ENCODE results near the gene PDCD11.
"Not testable (repeated sequence)": the region's sequence is repeated elsewhere in the genome, so short reads cannot be mapped to it uniquely, and the experiment has no call there.

The PDCD11 gene

DNA sequence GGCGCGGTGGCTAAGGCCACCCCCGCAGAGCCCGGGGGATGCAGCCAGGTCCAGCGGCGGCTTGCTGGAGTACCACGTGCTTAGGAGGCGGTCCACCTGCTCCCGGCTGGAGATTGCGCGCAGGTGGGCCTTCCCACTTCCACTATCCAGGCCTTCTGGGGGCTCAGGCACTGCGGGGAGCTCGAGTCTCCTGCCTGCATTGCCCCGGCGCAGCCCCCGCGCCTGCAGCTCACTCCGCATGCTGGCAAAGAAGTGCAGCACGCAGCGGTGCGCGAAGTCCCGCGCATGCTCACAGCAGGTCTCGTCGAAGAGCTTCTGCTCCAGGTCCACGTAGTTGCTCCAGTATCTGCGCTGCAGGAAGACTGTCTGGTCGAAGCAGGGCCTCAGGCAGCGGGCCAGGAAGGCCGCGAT, 76.8 kb downstream of the PDCD11 start:
- Mint-ChIP-seq H3K9me3 (no peaks in the 10 kb centered on the region), H3K27ac (ENCODE audit: low read depth) (no peak overlapping the region), H3K36me3 (ENCODE audit: insufficient read depth) (peaks cover 2% of the 10 kb centered on the region), H3K27me3 (no peaks in the 10 kb centered on the region), H3K4me1 (peaks cover 31% of the 10 kb centered on the region), H3K4me3 (no peak overlapping the region)
- ATAC-seq (replicated peaks; ENCODE audit: extremely low read depth, poor library complexity, severe bottlenecking) (no peak), DNase-seq (ENCODE audit: low spot score in 2 of 2) (no peak)

DNA sequence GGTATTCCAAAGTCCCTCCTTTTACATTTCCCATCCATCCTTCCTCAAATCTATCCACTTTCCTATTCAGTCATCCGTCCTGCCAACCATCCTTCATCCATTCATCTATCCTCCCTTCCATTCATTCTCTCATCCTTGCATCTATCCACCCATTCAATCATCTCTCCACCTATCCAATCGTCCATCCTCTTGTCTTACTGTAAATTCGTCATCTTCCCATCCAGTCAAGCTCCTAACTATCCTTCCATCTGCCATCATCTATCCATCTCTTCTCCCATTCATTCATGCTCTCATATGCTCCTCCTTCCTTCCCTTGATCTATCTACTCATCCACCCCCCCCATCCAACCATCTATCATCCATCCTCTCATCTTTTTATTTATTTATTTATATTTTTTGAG, 77.7 kb downstream of the PDCD11 start:
- no peak for ATAC-seq (replicated peaks; ENCODE audit: extremely low read depth, poor library complexity, severe bottlenecking)
- Mint-ChIP-seq H3K27ac (ENCODE audit: low read depth) (no peak overlapping the region), H3K4me1 (peaks cover 31% of the 10 kb centered on the region), H3K9me3 (no peaks in the 10 kb centered on the region), H3K4me3 (no peak overlapping the region), H3K27me3 (no peaks in the 10 kb centered on the region), H3K36me3 (ENCODE audit: insufficient read depth) (peaks cover 2% of the 10 kb centered on the region)
- no peak for DNase-seq (ENCODE audit: low spot score in 2 of 2)

DNA sequence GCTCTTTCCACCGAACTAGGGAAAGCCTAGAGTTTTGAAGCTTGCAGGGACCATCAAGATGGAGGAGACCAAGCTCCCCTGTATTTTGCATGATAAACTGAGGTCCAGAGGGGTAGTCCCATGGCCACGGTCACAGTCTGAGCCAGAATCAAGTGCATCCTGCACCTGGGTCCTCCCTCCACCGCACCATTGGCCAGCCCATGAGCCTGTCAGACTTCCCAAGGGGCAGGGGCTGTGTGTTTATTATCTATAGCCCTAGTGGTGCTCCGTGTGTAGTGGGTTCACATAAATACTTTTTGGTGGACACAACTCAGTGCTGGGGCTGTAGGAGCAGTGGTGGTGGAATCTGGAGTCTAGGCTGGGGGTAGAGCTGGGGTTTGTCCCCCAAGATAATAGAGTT, 79.0 kb downstream of the PDCD11 start:
- Mint-ChIP-seq H3K4me1 (peaks cover 17% of the 10 kb centered on the region), H3K9me3 (no peaks in the 10 kb centered on the region), H3K27ac (ENCODE audit: low read depth) (no peak overlapping the region), H3K27me3 (no peaks in the 10 kb centered on the region), H3K36me3 (ENCODE audit: insufficient read depth) (peaks cover 2% of the 10 kb centered on the region), H3K4me3 (no peak overlapping the region)
- DNase-seq (ENCODE audit: low spot score in 2 of 2) (no peak), ATAC-seq (replicated peaks; ENCODE audit: extremely low read depth, poor library complexity, severe bottlenecking) (no peak)

DNA sequence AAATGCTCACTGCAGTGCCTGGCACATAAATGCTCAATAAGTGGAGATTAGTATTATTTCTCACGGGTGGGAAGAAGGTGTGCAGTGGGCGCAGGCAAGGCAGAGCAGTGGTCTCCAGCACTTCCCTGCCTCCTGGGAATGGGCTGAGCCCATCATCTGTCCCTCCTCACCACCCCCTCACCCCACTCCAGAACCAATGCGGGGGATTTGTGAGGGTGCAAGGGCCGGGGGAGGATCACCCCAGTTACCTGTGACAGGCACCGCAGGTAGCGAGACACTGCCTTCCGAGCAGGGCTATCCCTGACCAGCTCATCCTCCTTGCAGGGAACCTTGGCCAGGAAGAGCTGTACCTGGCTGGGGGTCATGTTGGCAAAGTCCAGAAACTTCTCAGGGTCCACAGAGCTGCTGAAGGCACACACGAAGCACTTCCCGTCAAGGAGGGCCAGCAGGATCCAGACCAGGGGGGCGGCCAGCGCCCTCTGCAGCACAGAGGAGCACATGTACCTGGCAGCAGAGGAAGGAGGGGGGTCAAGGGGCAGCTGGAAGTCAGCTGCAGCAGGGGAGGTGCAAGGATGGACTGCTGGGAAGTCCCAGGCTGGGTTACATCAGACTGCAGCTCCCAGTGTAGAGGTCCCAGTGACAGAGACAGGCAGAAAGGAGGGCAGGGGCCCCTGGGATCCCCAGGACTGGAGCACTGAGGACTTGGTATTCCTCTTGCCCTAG, 79.8 kb downstream of the PDCD11 start:
- Mint-ChIP-seq H3K9me3 (no peaks in the 10 kb centered on the region), H3K4me1 (peaks cover 10% of the 10 kb centered on the region), H3K4me3 (no peak overlapping the region), H3K27ac (ENCODE audit: low read depth) (no peak overlapping the region), H3K36me3 (ENCODE audit: insufficient read depth) (no peaks in the 10 kb centered on the region), H3K27me3 (no peaks in the 10 kb centered on the region)
- DNase-seq (ENCODE audit: low spot score in 2 of 2) (no peak), ATAC-seq (replicated peaks; ENCODE audit: extremely low read depth, poor library complexity, severe bottlenecking) (no peak)

DNA sequence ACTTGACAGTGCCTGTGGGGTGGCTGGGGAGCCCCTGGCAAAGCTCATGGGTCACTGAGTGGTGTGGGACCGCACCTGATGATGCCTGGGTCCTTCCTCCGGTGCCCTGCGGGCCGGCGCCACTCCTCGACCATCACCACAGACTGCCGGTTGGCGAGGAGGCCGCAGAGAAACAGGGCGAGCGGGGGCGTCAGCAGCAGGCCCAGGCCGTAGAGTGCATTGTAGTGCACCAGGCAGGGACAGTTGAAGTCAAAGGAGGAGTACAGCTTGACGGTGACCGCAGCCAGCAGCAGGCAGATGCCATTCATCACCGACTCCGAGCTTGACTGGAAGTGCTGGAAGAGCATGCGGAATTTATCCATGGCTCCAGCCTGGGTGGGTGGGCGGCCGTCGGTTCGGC, 82.2 kb downstream of the PDCD11 start:
- no peak for DNase-seq (ENCODE audit: low spot score in 2 of 2)

DNA sequence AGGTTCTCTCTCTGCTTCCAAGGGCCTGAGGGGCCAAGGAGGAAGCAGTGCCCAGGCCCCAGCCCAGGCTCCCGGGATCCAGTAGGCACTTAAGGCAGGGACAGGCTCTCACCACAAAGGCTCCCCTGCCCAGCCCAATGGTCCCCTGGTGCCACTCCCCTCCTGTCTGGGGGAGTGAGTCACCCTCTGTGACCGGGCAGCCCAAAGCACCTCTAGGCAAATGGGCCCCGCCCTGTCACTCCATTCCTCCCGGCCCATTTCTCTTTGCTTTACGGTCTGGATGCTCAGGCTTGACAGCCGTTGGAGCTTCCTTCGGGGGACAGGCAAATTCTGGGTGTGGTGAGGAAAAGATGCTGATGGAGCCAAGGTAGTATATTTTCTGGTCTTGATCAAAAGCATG, 82.7 kb downstream of the PDCD11 start, which contains the start of gene CALHM3:
TSS of gene CALHM3 (minus strand) at position 106 of the 400 bp plus-strand sequence. CDS start 208 bp downstream, outside the sequence.
- H3K4me1 Mint-ChIP-seq = peaks cover 7% of the 10 kb centered on the region
- no peak for ATAC-seq (replicated peaks; ENCODE audit: extremely low read depth, poor library complexity, severe bottlenecking)
- H3K4me3 Mint-ChIP-seq = no peak within 1 kb of the TSS
- no peaks in the 10 kb centered on the region for H3K27me3 Mint-ChIP-seq
- no peak within 1 kb of the TSS for H3K27ac Mint-ChIP-seq (ENCODE audit: low read depth)
- no peaks in the 10 kb centered on the region for H3K36me3 Mint-ChIP-seq (ENCODE audit: insufficient read depth)
- no peak for DNase-seq (ENCODE audit: low spot score in 2 of 2)
- H3K9me3 Mint-ChIP-seq = no peaks in the 10 kb centered on the region

More for the DNA sequence above, 82.2 kb downstream of the PDCD11 start:
- Mint-ChIP-seq H3K27me3 (no peaks in the 10 kb centered on the region), H3K4me1 (peaks cover 7% of the 10 kb centered on the region), H3K4me3 (no peak overlapping the region), H3K36me3 (ENCODE audit: insufficient read depth) (no peaks in the 10 kb centered on the region), H3K9me3 (no peaks in the 10 kb centered on the region), H3K27ac (ENCODE audit: low read depth) (no peak overlapping the region)
- no peak for ATAC-seq (replicated peaks; ENCODE audit: extremely low read depth, poor library complexity, severe bottlenecking)

DNA sequence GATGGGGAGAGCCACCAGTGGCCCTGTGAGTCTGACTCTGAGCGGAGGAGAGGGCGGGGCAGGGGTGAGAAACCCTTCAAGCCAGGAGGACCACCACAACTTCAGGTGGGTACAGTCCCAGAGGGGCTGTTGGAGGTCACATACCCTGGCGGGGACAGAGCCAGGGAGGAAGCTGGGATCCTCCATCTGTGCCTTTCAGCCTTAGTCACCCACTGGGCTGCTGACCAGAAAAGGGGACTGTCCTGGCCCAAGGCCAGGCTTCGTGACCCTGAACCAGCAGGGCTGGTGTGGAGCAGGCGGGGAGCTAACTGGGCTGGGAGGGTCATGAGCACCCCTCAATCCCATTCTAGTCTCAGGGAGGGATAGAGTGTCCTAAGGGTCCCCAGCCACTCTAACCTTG, 84.1 kb downstream of the PDCD11 start:
- no peaks in the 10 kb centered on the region for H3K36me3 Mint-ChIP-seq (ENCODE audit: insufficient read depth)
- no peak overlapping the region for H3K4me3 Mint-ChIP-seq
- ATAC-seq (replicated peaks; ENCODE audit: extremely low read depth, poor library complexity, severe bottlenecking) (no peak), DNase-seq (ENCODE audit: low spot score in 2 of 2) (no peak)
- H3K27me3 Mint-ChIP-seq = no peaks in the 10 kb centered on the region
- H3K27ac Mint-ChIP-seq (ENCODE audit: low read depth) = no peak overlapping the region
- peaks cover 7% of the 10 kb centered on the region for H3K4me1 Mint-ChIP-seq
- H3K9me3 Mint-ChIP-seq = no peaks in the 10 kb centered on the region

DNA sequence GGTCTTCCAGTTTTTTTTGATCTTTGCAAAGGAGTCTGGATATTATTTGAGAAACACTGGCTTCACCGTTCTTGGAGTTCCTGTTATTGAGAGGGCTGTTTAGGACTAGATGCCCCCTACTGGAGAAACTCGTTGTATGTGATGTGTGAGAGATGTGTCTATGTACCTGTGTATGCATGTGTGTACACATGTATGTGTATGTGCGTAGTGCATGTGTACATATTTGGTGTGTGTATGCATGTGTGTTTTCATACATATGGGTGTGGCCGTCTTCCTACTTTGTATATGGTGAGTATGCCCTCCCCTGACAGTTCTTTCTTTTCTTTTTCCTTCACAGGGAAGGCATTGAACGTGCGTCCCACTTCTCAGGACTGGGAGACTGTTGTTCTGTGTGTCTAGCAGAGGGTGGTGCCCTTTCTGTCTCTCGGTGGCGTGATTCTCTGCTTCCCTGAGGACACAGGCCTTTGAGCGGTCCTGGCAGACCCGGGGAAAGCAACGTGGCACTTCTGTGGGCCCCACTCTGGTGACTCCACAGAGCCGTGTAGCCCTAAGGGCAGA, 85.6 kb downstream of the PDCD11 start:
- Mint-ChIP-seq H3K27ac (ENCODE audit: low read depth) (no peak overlapping the region), H3K9me3 (no peaks in the 10 kb centered on the region), H3K4me3 (no peak overlapping the region), H3K27me3 (no peaks in the 10 kb centered on the region), H3K36me3 (ENCODE audit: insufficient read depth) (no peaks in the 10 kb centered on the region), H3K4me1 (peaks cover 7% of the 10 kb centered on the region)
- peak; percentile 67 for ATAC-seq (replicated peaks; ENCODE audit: extremely low read depth, poor library complexity, severe bottlenecking)
- DNase-seq (ENCODE audit: low spot score in 2 of 2) = peak in 1 of 2 donors; percentile 24

DNA sequence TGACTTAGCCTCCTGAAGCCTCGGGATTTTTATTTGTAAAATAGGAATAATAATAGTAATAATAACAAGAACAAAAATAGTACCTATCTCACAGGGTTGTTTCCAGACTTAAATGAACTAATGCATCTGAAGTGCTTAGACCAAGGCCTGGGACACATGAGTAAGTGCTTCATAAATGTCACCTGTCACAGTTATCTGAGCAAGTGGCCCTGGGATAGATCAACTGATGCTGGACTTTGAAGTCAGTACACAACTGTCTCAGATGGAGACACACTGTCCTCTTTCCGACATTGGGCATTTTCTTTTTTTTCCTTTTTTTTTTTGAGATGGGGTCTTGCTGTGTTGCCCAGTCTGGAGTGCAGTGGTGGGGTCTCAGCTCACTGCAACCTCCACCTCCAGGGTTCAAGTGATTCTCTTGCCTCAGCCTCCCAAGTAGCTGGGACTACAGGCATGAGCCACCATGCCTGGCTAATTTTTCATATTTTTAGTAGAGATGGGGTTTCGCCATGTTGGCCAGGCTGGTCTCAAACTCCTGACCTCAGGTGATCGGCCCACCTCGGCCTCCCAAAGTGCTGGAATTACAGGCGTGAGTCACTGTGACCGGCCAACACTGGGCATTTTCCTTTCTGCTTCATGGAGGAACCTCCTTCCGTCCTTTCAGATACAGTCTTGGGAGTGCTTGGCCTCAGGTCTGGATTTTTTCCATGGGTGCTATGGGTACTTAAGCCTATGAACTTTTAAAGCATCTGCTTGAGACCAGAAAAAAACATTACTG, 90.4 kb downstream of the PDCD11 start:
- H3K4me3 Mint-ChIP-seq; ATAC-seq (replicated peaks; ENCODE audit: extremely low read depth, poor library complexity, severe bottlenecking); H3K36me3 Mint-ChIP-seq (ENCODE audit: insufficient read depth); H3K27ac Mint-ChIP-seq (ENCODE audit: low read depth); H3K9me3 Mint-ChIP-seq; DNase-seq (ENCODE audit: low spot score in 2 of 2); H3K27me3 Mint-ChIP-seq: not testable (repeated sequence)
- peaks cover 15% of the 10 kb centered on the region for H3K4me1 Mint-ChIP-seq

DNA sequence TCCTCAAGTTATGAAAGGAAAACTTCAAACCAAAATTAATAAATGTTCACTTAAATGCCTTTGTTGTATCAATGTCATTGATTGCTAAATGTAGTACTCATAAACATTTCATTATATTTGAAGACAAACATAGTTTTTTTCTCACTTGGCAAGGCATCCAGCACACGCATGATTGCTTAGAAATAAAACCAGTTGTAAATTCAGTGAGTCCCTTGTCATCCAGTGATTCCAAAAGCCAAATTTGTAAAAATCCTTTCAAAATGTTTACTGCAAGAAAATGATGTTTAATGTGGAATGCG, 90.9 kb downstream of the PDCD11 start:
- Mint-ChIP-seq H3K9me3 (no peaks in the 10 kb centered on the region), H3K4me3 (no peak overlapping the region), H3K4me1 (peaks cover 13% of the 10 kb centered on the region), H3K36me3 (ENCODE audit: insufficient read depth) (peaks cover 3% of the 10 kb centered on the region), H3K27ac (ENCODE audit: low read depth) (no peak overlapping the region), H3K27me3 (peaks cover 11% of the 10 kb centered on the region)
- no peak for ATAC-seq (replicated peaks; ENCODE audit: extremely low read depth, poor library complexity, severe bottlenecking)
- no peak for DNase-seq (ENCODE audit: low spot score in 2 of 2)

DNA sequence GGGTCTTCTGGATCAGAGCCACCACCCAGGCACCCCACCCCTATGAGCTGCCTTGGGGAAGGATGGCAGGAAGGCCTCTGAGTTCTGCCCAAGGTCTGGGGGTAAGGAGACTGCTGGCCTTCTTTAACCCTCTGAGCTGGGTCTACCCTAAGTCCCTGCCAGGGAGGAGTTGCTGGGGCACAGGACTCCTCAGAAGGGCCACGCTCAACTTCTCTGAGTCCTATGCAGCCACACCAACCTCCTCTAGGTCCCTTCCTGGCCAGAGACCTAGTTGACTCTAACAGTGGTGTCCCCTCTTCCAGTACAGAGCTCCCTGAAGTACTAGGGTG, 94.5 kb downstream of the PDCD11 start:
- Mint-ChIP-seq H3K4me1 (peaks cover 20% of the 10 kb centered on the region), H3K27ac (ENCODE audit: low read depth) (no peak overlapping the region), H3K36me3 (ENCODE audit: insufficient read depth) (peaks cover 3% of the 10 kb centered on the region), H3K4me3 (no peak overlapping the region), H3K9me3 (no peaks in the 10 kb centered on the region), H3K27me3 (peaks cover 42% of the 10 kb centered on the region)
- DNase-seq (ENCODE audit: low spot score in 2 of 2) (no peak), ATAC-seq (replicated peaks; ENCODE audit: extremely low read depth, poor library complexity, severe bottlenecking) (peak; percentile 27)

DNA sequence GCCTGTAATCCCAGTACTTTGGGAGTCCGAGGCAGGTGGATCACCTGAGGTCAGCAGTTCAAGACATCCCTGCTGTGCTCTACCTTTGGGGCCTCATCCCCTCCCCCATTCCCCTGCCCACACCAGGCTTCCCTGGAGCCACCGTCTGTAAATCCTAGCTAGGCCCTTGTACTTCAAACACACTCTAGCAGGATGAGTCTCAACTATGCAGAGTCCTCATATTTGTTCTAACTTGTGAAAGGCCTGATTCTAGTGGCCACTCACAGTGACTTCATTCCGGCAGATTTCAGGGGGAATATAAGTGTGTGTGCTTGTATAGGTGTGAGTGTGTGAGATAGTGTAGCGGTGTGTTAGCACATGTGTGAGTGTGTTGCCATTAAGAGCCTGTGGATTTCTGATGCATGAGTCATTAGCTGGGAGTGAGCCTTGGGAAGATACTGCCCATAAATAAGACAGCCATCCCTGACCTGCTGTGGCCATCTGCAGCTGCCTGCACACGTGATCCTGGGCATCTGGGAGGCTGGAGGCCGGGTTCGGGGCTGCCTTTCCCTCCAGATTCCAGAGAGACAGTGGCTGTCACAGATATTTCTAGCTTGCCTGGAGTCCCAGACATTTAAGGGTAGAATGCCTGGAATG, 95.4 kb downstream of the PDCD11 start:
- no peak for ATAC-seq (replicated peaks; ENCODE audit: extremely low read depth, poor library complexity, severe bottlenecking)
- DNase-seq (ENCODE audit: low spot score in 2 of 2) = no peak
- Mint-ChIP-seq H3K4me3 (peak overlapping the region; percentile 77), H3K27ac (ENCODE audit: low read depth) (no peak overlapping the region), H3K9me3 (no peaks in the 10 kb centered on the region), H3K27me3 (peaks cover 44% of the 10 kb centered on the region), H3K4me1 (peaks cover 20% of the 10 kb centered on the region), H3K36me3 (ENCODE audit: insufficient read depth) (peaks cover 3% of the 10 kb centered on the region)

All from central memory CD8-positive, alpha-beta T cell (primary cell).